ENCODE measurements around the gene SPRED2. TPM values are rescaled to one million over a fixed set of nuclear protein-coding genes. Genes with fewer than 3 reads are reported as not detected.

SPRED2 gene
- total RNA-seq, 4 donors from 2014 or later, result 21.9 to 28.8 (median 25.5) TPM

DNA sequence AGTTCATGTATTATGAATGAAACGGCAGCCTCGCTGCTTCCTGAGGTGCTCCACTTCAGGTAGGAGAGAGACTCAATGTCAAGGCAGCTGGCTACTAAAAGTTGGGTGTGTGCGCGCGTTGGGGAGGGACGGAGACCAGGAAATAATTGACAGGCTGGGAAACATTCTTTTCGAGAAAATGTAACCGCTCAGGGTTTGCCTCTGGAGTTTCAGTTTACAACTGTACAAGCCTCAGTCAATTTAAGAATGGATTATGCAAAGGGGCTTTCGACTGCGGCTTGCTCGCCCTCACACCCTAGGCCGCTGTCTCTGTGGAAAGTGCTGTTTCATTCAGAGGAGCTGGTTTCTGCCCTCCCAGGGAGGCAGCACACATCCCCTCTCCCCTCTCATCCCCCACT lies 4.4 kb upstream of the SPRED2 start:
- no peaks in the 10 kb centered on the region for H3K9me3 ChIP-seq
- peak overlapping the region; percentile 52 to 88 (median 73) for H3K4me3 ChIP-seq
- no peaks in the 10 kb centered on the region for H3K36me3 ChIP-seq
- DNase-seq (ENCODE audit: low spot score in 2 of 2), result no peak
- 2 to 5% methylated on average over 10 to 12 of the region's 12 CpGs for WGBS, 2 donors
- TF ChIP-seq POLR2A (IDR thresholded peaks at IDR 0.05), result no peak
- TF ChIP-seq, protein P1, sequence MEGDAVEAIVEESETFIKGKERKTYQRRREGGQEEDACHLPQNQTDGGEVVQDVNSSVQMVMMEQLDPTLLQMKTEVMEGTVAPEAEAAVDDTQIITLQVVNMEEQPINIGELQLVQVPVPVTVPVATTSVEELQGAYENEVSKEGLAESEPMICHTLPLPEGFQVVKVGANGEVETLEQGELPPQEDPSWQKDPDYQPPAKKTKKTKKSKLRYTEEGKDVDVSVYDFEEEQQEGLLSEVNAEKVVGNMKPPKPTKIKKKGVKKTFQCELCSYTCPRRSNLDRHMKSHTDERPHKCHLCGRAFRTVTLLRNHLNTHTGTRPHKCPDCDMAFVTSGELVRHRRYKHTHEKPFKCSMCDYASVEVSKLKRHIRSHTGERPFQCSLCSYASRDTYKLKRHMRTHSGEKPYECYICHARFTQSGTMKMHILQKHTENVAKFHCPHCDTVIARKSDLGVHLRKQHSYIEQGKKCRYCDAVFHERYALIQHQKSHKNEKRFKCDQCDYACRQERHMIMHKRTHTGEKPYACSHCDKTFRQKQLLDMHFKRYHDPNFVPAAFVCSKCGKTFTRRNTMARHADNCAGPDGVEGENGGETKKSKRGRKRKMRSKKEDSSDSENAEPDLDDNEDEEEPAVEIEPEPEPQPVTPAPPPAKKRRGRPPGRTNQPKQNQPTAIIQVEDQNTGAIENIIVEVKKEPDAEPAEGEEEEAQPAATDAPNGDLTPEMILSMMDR (IDR thresholded peaks at IDR 0.05), result no peak
- TF ChIP-seq EP300 (IDR thresholded peaks at IDR 0.05), result no peak
- peaks cover 0 to 24% (median 9%) of the 10 kb centered on the region in 4 donors for H3K4me1 ChIP-seq
- H3K27ac ChIP-seq, result peak overlapping the region; percentile 83 to 98 (median 90)
- no peaks in the 10 kb centered on the region for H3K27me3 ChIP-seq

DNA sequence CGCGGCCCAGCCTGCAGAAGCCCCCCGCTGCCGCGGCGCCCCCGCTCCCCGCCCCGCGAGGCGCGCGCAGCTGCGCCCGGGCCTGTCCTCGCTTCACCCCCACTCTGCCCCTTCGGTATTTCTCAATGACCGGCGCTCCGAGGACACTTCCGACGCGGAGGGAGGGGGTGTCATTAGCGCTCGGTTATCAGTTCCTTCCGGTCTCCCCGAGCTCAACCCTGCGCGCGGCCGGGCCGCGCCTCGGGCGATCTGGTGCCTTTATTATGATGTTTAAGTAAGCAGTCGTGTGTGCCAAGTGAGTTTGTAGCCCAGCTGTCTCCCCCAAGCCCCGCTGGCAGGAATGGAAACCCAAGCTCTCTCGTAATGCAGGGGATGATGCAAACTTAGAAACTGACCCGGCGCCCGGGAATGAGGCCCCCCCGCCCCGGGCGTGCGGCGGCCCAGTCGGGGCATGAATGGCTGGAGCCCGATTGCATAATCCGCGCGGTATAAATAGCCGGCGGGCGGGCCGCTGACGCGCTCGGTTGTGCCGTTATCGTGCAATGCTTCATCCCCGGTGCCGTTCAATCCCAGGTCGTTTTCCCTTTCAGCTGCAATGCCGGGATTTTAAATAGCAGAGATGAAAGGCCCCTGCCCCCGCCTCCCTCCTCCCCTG lies 3.9 kb upstream of the SPRED2 start:
- TF ChIP-seq EP300 (IDR thresholded peaks at IDR 0.05) (peak; percentile 75 to 93), POLR2A (IDR thresholded peaks at IDR 0.05) (peak; percentile 59 to 61)
- TF ChIP-seq, protein P1 (IDR thresholded peaks at IDR 0.05), result no peak
- no peaks in the 10 kb centered on the region for H3K36me3 ChIP-seq

DNA sequence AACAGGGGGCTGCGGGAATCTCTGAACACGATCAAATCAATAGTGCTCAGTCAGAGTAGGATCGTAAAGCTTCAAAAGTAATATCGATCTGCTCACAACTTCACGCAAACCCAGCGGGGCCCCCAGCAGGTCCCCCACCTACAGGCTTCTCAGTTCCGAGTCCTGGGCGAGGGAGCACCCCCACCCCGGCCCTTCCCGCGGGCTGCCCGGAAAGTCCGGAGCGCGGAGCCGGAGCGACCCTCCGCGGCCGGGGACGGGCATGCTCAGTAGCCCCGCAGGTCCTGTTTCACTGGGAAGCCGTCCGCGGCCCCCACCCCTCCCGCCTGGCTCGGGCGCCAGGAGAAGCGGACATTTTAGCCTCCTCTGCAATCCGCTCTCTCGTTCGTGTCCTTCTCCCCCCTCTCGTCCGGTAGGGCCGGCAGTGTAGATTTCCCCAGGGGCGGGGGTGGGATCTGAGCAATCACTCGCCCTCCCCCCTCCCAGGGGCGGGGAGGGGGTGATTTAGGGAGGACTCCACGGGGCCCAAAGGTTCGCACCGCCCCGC lies 3.3 kb upstream of the SPRED2 start:
- Histone ChIP-seq H3K9me3 (no peaks in the 10 kb centered on the region), H3K4me3 (peak overlapping the region; percentile 52 to 88 (median 73)), H3K4me1 (peaks cover 0 to 24% (median 9%) of the 10 kb centered on the region in 4 donors), H3K36me3 (no peaks in the 10 kb centered on the region), H3K27ac (peak overlapping the region; percentile 83 to 98 (median 90)), H3K27me3 (no peaks in the 10 kb centered on the region)
- DNase-seq (ENCODE audit: low spot score in 2 of 2), result peak; percentile 73
- TF ChIP-seq POLR2A (IDR thresholded peaks at IDR 0.05) (peak; percentile 31 to 88), EP300 (IDR thresholded peaks at IDR 0.05) (peak in 1 of 2 donors; percentile 64)
- TF ChIP-seq, protein P1 (IDR thresholded peaks at IDR 0.05), result peak in 2 of 5 experiments; percentile 39 to 47
- 1% methylated on average over 21 to 42 of the region's 42 CpGs for WGBS, 2 donors

More for the DNA sequence above, 3.9 kb upstream of the SPRED2 start:
- no peaks in the 10 kb centered on the region for H3K9me3 ChIP-seq
- WGBS, 2 donors, result 0% methylated on average over 28 to 47 of the region's 65 CpGs
- H3K4me3 ChIP-seq, result peak overlapping the region; percentile 52 to 88 (median 73)
- H3K27ac ChIP-seq, result peak overlapping the region; percentile 83 to 98 (median 90)
- no peaks in the 10 kb centered on the region for H3K27me3 ChIP-seq
- peak; percentile 90 to 92 for DNase-seq (ENCODE audit: low spot score in 2 of 2)
- peaks cover 0 to 24% (median 9%) of the 10 kb centered on the region in 4 donors for H3K4me1 ChIP-seq

DNA sequence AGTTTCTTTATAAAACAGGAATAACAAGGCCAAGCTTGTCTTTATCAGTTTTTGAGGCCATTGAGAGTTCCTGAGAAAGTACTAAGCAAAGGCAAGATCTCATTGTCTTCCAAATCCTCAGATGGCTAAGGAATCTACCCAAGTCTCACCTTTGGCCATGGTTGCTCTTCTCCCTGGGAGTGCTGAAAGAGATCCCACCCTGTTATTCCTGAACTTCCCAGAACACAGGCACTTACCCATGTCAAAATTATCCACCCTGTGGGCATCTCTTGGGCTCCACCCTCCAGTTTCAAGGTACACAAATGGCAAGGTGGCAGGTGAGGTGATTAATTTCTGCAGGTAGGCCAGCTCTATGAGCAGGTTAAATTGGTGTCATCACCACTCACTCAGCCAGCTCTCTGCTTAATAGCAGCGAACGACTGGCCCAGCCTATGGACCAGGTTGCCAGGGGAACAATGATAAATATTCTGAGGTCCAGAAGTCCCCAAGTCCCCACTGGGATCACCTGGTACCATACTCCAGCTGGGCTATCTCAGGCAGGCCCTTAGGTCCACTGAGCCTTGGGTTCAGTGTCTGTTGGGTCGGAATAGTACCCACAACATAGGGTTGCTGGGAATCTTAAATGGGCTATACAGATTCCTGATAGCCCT lies 2.3 kb upstream of the SPRED2 start:
- 70 to 73% methylated on average over 3 of the region's 3 CpGs for WGBS, 2 donors
- no peaks in the 10 kb centered on the region for H3K36me3 ChIP-seq
- H3K9me3 ChIP-seq, result no peaks in the 10 kb centered on the region
- TF ChIP-seq POLR2A (IDR thresholded peaks at IDR 0.05) (no peak), EP300 (IDR thresholded peaks at IDR 0.05) (no peak)
- TF ChIP-seq, protein P1 (IDR thresholded peaks at IDR 0.05), result no peak
- H3K4me3 ChIP-seq, result peak overlapping the region in 1 of 4 donors; percentile 52
- no peaks in the 10 kb centered on the region for H3K27me3 ChIP-seq
- H3K4me1 ChIP-seq, result peaks cover 0 to 32% (median 15%) of the 10 kb centered on the region in 4 donors
- peak overlapping the region in 3 of 4 donors; percentile 83 to 98 (median 94) for H3K27ac ChIP-seq
- no peak for DNase-seq (ENCODE audit: low spot score in 2 of 2)

All from tibial nerve (tissue), 4 donors.